ENCODE measurements around the gene LYZL4. TPM values are rescaled to one million over a fixed set of nuclear protein-coding genes. Genes with fewer than 3 reads are reported as not detected.

The LYZL4 gene
- total and polyA plus RNA-seq, 10 of the 15 experiments (the other 5 are each of a cell fraction or from before 2014, with no cell fraction given): 0.10 to 0.11 (median 0.11) TPM; not detected in 7

DNA sequence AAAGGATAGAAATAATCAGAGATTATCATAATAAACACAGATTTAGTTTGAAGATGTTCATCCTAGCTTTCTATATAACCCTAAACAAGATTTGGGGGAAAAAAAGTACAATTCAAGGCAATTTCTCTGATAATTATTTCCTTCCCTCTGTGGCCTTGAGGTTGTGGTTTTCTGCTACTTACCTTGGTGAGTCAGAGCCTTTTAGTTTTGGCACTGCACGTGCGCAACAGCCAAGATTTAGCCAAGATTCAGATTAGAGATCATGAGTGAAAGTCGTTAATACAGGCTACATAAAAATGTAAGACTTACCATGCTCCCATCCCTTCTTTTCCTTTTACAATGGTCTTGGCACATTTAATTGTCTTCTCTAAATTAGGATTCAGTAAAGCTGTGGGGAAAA lies 6.7 kb downstream of the LYZL4 start:
- BruUV-seq (replicated peaks): no TSS peak
- FAIRE-seq (no peak), ATAC-seq (no peak), DNase-seq (ENCODE audit: low read depth, low spot score) (no peak)
- POLR2A ChIA-PET: no interaction called here
- RAD21 ChIA-PET (ENCODE audit: unreplicated experiment): no interaction called here
- no peaks in the 10 kb centered on the region for H3K79me2 ChIP-seq (ENCODE audit: control insufficient read depth, insufficient read depth, low read length)
- H3K36me3 ChIP-seq (ENCODE audit: control insufficient read depth in 2 of 2, insufficient read depth in 2 of 2, low read length in 1 of 2): no peaks in the 10 kb centered on the region
- WGBS (ENCODE audit: insufficient coverage, insufficient replicate concordance, low lambda C conversion rate, missing lambda C conversion rate): 22% methylated on average over 3 of the region's 3 CpGs
- no peak overlapping the region for H3K9ac ChIP-seq (ENCODE audit: control insufficient read depth, insufficient read depth, low read length)
- H3K27ac ChIP-seq (ENCODE audit: control insufficient read depth, insufficient read depth): no peak overlapping the region
- no peaks in the 10 kb centered on the region for H3K27me3 ChIP-seq (replicated peaks in 1 of 2; ENCODE audit: control insufficient read depth in 2 of 2, insufficient read depth in 2 of 2, low read length in 1 of 2)
- H4K20me1 ChIP-seq (ENCODE audit: control insufficient read depth, insufficient read depth): no peaks in the 10 kb centered on the region
- H3K9me3 ChIP-seq (replicated peaks; ENCODE audit: control insufficient read depth, insufficient read depth, low read length): no peaks in the 10 kb centered on the region
- in situ Hi-C loops (cut with MboI) (no loop called here), intact Hi-C loops (cut with micrococcal nuclease; ENCODE audit: unreplicated experiment) (no loop called here)
- H2AFZ ChIP-seq (ENCODE audit: control insufficient read depth, low read depth, low read length): no peak overlapping the region
- H3K4me1 ChIP-seq (ENCODE audit: control insufficient read depth, insufficient read depth, low read length): no peaks in the 10 kb centered on the region
- no peak overlapping the region for H3K4me3 ChIP-seq
- CTCF ChIA-PET: no interaction called here
- SMC1A ChIA-PET (ENCODE audit: uncharacterized antibody, unreplicated experiment): interaction anchor here (1.4 kb wide), 1 partner anchor 40 kb away, joined by 3 read pairs; no protein-coding TSS in a partner anchor
- TF ChIP-seq BHLHE40 (IDR thresholded peaks at IDR 0.05; ENCODE audit: borderline replicate concordance in 1 of 2, low read depth in 2 of 2, low read length in 1 of 2) (peak in 1 of 2 experiments; percentile 80; a peak in 2 of 4 replicates), SMAD1 (IDR thresholded peaks at IDR 0.05; ENCODE audit: low read depth, partially characterized antibody) (no peak)
- TF ChIP-seq, protein P1, sequence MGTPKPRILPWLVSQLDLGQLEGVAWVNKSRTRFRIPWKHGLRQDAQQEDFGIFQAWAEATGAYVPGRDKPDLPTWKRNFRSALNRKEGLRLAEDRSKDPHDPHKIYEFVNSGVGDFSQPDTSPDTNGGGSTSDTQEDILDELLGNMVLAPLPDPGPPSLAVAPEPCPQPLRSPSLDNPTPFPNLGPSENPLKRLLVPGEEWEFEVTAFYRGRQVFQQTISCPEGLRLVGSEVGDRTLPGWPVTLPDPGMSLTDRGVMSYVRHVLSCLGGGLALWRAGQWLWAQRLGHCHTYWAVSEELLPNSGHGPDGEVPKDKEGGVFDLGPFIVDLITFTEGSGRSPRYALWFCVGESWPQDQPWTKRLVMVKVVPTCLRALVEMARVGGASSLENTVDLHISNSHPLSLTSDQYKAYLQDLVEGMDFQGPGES (IDR thresholded peaks at IDR 0.05): no peak
- no peak overlapping the region for H3K4me2 ChIP-seq (ENCODE audit: control insufficient read depth, insufficient read depth)

DNA sequence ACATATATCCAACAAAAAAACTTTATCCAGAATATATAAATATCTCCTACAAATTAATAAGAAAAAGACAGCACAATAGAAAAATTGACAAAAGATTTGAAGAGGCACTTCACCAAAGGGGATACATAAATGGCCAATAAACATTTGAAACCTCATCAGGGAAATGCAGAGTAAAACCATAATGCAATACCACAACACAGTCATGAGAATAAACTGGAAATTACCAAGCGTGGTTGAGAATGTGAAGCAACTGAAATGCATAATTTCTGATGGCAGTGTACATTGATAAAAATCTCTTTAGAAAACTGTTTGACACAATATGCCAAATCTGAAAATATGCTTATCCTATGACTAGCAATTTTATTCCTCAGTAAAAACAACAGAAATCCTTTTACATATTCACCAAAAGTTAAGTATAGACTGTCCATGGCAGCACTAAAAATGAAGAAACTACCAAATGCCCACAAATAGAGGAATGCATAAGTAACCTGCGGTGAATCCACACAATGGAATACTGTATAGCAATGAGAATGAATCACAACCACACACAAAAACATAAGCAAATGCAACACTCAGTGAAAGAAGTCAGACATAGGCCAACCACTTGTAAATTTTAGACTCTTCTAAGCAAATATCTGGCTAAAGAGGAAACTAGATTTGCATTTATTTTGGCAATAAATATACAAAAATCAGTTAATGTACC lies 7.9 kb downstream of the LYZL4 start:
- H3K4me3 ChIP-seq: no peak overlapping the region
- H3K27ac ChIP-seq (ENCODE audit: control insufficient read depth, insufficient read depth): no peak overlapping the region
- no peaks in the 10 kb centered on the region for H3K9me3 ChIP-seq (replicated peaks; ENCODE audit: control insufficient read depth, insufficient read depth, low read length)
- DNase-seq (ENCODE audit: low read depth, low spot score) (no peak), FAIRE-seq (no peak), ATAC-seq (no peak)
- intact Hi-C loops (cut with micrococcal nuclease; ENCODE audit: unreplicated experiment) (no loop called here), in situ Hi-C loops (cut with MboI) (no loop called here)
- H4K20me1 ChIP-seq (ENCODE audit: control insufficient read depth, insufficient read depth): no peaks in the 10 kb centered on the region
- 33% methylated on average over 2 of the region's 2 CpGs for WGBS (ENCODE audit: insufficient coverage, insufficient replicate concordance, low lambda C conversion rate, missing lambda C conversion rate)
- no peaks in the 10 kb centered on the region for H3K79me2 ChIP-seq (ENCODE audit: control insufficient read depth, insufficient read depth, low read length)
- H3K9ac ChIP-seq (ENCODE audit: control insufficient read depth, insufficient read depth, low read length): no peak overlapping the region
- no peak overlapping the region for H3K4me2 ChIP-seq (ENCODE audit: control insufficient read depth, insufficient read depth)
- no TSS peak for BruUV-seq (replicated peaks)
- no peaks in the 10 kb centered on the region for H3K27me3 ChIP-seq (replicated peaks in 1 of 2; ENCODE audit: control insufficient read depth in 2 of 2, insufficient read depth in 2 of 2, low read length in 1 of 2)
- CTCF ChIA-PET: no interaction called here
- SMC1A ChIA-PET (ENCODE audit: uncharacterized antibody, unreplicated experiment): no interaction called here
- POLR2A ChIA-PET: interaction anchor here (0.7 kb wide), 1 partner anchor 250 kb away, joined by 3 read pairs; no protein-coding TSS in a partner anchor
- H3K4me1 ChIP-seq (ENCODE audit: control insufficient read depth, insufficient read depth, low read length): no peaks in the 10 kb centered on the region
- no peak overlapping the region for H2AFZ ChIP-seq (ENCODE audit: control insufficient read depth, low read depth, low read length)
- no peaks in the 10 kb centered on the region for H3K36me3 ChIP-seq (ENCODE audit: control insufficient read depth in 2 of 2, insufficient read depth in 2 of 2, low read length in 1 of 2)
- RAD21 ChIA-PET (ENCODE audit: unreplicated experiment): interaction anchor here (0.9 kb wide), 1 partner anchor 41 kb away, joined by 3 read pairs; no protein-coding TSS in a partner anchor
- TF ChIP-seq IKZF1 (conservative IDR thresholded peaks at IDR 0.05): no peak
- TF ChIP-seq, protein P2, sequence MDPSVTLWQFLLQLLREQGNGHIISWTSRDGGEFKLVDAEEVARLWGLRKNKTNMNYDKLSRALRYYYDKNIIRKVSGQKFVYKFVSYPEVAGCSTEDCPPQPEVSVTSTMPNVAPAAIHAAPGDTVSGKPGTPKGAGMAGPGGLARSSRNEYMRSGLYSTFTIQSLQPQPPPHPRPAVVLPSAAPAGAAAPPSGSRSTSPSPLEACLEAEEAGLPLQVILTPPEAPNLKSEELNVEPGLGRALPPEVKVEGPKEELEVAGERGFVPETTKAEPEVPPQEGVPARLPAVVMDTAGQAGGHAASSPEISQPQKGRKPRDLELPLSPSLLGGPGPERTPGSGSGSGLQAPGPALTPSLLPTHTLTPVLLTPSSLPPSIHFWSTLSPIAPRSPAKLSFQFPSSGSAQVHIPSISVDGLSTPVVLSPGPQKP (IDR thresholded peaks at IDR 0.05; ENCODE audit: low read depth, low read length): no peak
- TF ChIP-seq, protein P3, sequence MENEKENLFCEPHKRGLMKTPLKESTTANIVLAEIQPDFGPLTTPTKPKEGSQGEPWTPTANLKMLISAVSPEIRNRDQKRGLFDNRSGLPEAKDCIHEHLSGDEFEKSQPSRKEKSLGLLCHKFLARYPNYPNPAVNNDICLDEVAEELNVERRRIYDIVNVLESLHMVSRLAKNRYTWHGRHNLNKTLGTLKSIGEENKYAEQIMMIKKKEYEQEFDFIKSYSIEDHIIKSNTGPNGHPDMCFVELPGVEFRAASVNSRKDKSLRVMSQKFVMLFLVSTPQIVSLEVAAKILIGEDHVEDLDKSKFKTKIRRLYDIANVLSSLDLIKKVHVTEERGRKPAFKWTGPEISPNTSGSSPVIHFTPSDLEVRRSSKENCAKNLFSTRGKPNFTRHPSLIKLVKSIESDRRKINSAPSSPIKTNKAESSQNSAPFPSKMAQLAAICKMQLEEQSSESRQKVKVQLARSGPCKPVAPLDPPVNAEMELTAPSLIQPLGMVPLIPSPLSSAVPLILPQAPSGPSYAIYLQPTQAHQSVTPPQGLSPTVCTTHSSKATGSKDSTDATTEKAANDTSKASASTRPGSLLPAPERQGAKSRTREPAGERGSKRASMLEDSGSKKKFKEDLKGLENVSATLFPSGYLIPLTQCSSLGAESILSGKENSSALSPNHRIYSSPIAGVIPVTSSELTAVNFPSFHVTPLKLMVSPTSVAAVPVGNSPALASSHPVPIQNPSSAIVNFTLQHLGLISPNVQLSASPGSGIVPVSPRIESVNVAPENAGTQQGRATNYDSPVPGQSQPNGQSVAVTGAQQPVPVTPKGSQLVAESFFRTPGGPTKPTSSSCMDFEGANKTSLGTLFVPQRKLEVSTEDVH (IDR thresholded peaks at IDR 0.05; ENCODE audit: low read depth, partially characterized antibody): no peak
- TF ChIP-seq TCF3 (IDR thresholded peaks at IDR 0.05; ENCODE audit: borderline replicate concordance, insufficient read depth, low read depth, low read length): no peak
- TF ChIP-seq EP300 (IDR thresholded peaks at IDR 0.05; ENCODE audit: borderline replicate concordance in 1 of 2, control insufficient read depth in 1 of 2, low read depth in 2 of 2, low read length in 2 of 2): no peak
- TF ChIP-seq, protein P4, sequence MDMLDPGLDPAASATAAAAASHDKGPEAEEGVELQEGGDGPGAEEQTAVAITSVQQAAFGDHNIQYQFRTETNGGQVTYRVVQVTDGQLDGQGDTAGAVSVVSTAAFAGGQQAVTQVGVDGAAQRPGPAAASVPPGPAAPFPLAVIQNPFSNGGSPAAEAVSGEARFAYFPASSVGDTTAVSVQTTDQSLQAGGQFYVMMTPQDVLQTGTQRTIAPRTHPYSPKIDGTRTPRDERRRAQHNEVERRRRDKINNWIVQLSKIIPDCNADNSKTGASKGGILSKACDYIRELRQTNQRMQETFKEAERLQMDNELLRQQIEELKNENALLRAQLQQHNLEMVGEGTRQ (IDR thresholded peaks at IDR 0.05; ENCODE audit: borderline replicate concordance, low read depth, low read length): no peak

Measured in GM12878 (cell line).